ENCODE results near the gene EFCAB12. TPM values are rescaled to one million over a fixed set of nuclear protein-coding genes. Genes with fewer than 3 reads are reported as not detected.
A peak's percentile ranks its signal among the peaks of the same experiment; 100 is the strongest.

Gene EFCAB12
- total and polyA plus RNA-seq, 2 of the 8 experiments (the other 6 are each of a cell fraction or from before 2014, with no cell fraction given) = 0.60 to 0.99 TPM

GRCh38 chr3:129418041-129418973, 10.1 kb downstream of the EFCAB12 start:
- H2AK5ac ChIP-seq (ENCODE audit: low read depth, low read length) = no peak overlapping the region
- DNase-seq (ENCODE audit: low read depth in 1 of 2, low spot score in 2 of 2) (no peak), FAIRE-seq (no peak)
- no peak overlapping the region for H2AFZ ChIP-seq (ENCODE audit: low read length)
- no peak overlapping the region for H3K4me2 ChIP-seq (ENCODE audit: insufficient read depth in 1 of 2, low read depth in 2 of 2, low read length in 2 of 2)
- CTCF ChIA-PET (ENCODE audit: partially characterized antibody) = interaction anchor here (0.8 to 3.1 kb wide), 6 partner anchors 9 to 34 kb away, joined by 3 to 9 read pairs (median 6); partner anchors contain the start of gene EFCAB12
- no peak overlapping the region for H2BK20ac ChIP-seq (ENCODE audit: low read length)
- no peak overlapping the region for H2BK15ac ChIP-seq (ENCODE audit: low read length)
- no peak overlapping the region for H3K4ac ChIP-seq (replicated peaks; ENCODE audit: insufficient read length, low read depth, low read length)
- H2BK5ac ChIP-seq (ENCODE audit: low read depth, low read length) = no peak overlapping the region
- no peak overlapping the region for H3K27ac ChIP-seq (ENCODE audit: low read depth, low read length)
- H3K79me1 ChIP-seq (ENCODE audit: low read depth, low read length) = no peaks in the 10 kb centered on the region
- H3K9me3 ChIP-seq (ENCODE audit: insufficient read depth in 2 of 2, low read depth in 1 of 2, low read length in 1 of 2) = no peaks in the 10 kb centered on the region
- 89% methylated on average over 14 of the region's 14 CpGs; no CpG with 5 or more reads in 1 of the 2 experiments for WGBS, 2 experiments (ENCODE audit: extremely low coverage in 1 of 2, insufficient coverage in 1 of 2, insufficient read length in 1 of 2, insufficient replicate concordance in 2 of 2, low coverage in 1 of 2, low lambda C conversion rate in 2 of 2, missing lambda C conversion rate in 1 of 2)
- H3K18ac ChIP-seq (ENCODE audit: extremely low read depth, low read length) = no peak overlapping the region
- H3K9ac ChIP-seq (replicated peaks in 1 of 4; ENCODE audit: extremely low read depth in 1 of 4, low read depth in 3 of 4, low read length in 3 of 4) = no peak overlapping the region
- H3K4me1 ChIP-seq (replicated peaks in 1 of 4; ENCODE audit: control insufficient read depth in 3 of 4, insufficient read depth in 4 of 4, low read length in 3 of 4) = no peaks in the 10 kb centered on the region; a peak in 1 of 7 replicates
- peaks cover 0 to 3% of the 10 kb centered on the region in 2 experiments for H4K20me1 ChIP-seq (replicated peaks in 1 of 2; ENCODE audit: control insufficient read depth in 1 of 2, insufficient read depth in 2 of 2, low read length in 2 of 2)
- no peak overlapping the region for H3K14ac ChIP-seq (ENCODE audit: insufficient read length)
- peaks cover 0 to 5% (median 0%) of the 10 kb centered on the region in 4 experiments; a peak in 2 of 7 replicates for H3K27me3 ChIP-seq (replicated peaks in 1 of 4; ENCODE audit: control insufficient read depth in 3 of 4, extremely low read depth in 1 of 4, insufficient read depth in 3 of 4, low read length in 3 of 4)
- TF ChIP-seq EZH2 (IDR thresholded peaks at IDR 0.05; ENCODE audit: low read depth, low read length, severe bottlenecking) (no peak), POLR2AphosphoS5 (IDR thresholded peaks at IDR 0.05; ENCODE audit: low read depth, low read length) (peak; percentile 63)
- TF ChIP-seq, protein P1, sequence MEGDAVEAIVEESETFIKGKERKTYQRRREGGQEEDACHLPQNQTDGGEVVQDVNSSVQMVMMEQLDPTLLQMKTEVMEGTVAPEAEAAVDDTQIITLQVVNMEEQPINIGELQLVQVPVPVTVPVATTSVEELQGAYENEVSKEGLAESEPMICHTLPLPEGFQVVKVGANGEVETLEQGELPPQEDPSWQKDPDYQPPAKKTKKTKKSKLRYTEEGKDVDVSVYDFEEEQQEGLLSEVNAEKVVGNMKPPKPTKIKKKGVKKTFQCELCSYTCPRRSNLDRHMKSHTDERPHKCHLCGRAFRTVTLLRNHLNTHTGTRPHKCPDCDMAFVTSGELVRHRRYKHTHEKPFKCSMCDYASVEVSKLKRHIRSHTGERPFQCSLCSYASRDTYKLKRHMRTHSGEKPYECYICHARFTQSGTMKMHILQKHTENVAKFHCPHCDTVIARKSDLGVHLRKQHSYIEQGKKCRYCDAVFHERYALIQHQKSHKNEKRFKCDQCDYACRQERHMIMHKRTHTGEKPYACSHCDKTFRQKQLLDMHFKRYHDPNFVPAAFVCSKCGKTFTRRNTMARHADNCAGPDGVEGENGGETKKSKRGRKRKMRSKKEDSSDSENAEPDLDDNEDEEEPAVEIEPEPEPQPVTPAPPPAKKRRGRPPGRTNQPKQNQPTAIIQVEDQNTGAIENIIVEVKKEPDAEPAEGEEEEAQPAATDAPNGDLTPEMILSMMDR (IDR thresholded peaks at IDR 0.05; ENCODE audit: control extremely low read depth in 1 of 3, insufficient read depth in 1 of 3, low read depth in 1 of 3, low read length in 3 of 3) = peak in 1 of 3 experiments; percentile 3; a peak in 1 of 4 replicates
- no peak overlapping the region for H4K8ac ChIP-seq (ENCODE audit: extremely low read depth, insufficient read depth, low read length)
- H3K56ac ChIP-seq (replicated peaks; ENCODE audit: insufficient read length, low read depth, low read length) = no peak overlapping the region
- no peak overlapping the region for H2BK12ac ChIP-seq (ENCODE audit: low read depth, low read length)
- no peak overlapping the region for H3K23ac ChIP-seq (ENCODE audit: insufficient read length)
- H2BK120ac ChIP-seq (replicated peaks; ENCODE audit: low read depth, low read length) = no peak overlapping the region
- POLR2A ChIA-PET (ENCODE audit: partially characterized antibody) = interaction anchor here (2.4 kb wide), 1 partner anchor 10 kb away, joined by 12 read pairs; the partner anchor contains the start of gene EFCAB12
- no peak overlapping the region for H3K4me3 ChIP-seq (ENCODE audit: extremely low read depth in 1 of 4, insufficient read depth in 2 of 4, low read depth in 3 of 4, low read length in 4 of 4)
- H4K91ac ChIP-seq (replicated peaks; ENCODE audit: insufficient read length, low read length) = no peak overlapping the region
- H3K23me2 ChIP-seq (ENCODE audit: low read depth, low read length) = no peaks in the 10 kb centered on the region
- no peaks in the 10 kb centered on the region; a peak in 1 of 8 replicates for H3K36me3 ChIP-seq (ENCODE audit: control insufficient read depth in 2 of 4, insufficient read depth in 4 of 4, low read length in 3 of 4)
- H4K5ac ChIP-seq (ENCODE audit: insufficient read length, low read depth, low read length) = no peak overlapping the region
- no peaks in the 10 kb centered on the region for H3K79me2 ChIP-seq (ENCODE audit: control insufficient read depth in 1 of 2, insufficient read depth in 2 of 2, low read length in 2 of 2)

Measured in H1 (cell line).